GM19025 (cell line): ENCODE measurements around the gene TBX21.
A peak's percentile ranks its signal among the peaks of the same experiment; 100 is the strongest.
"Not testable (repeated sequence)": the region's sequence is repeated elsewhere in the genome, so short reads cannot be mapped to it uniquely, and the experiment has no call there.

Experiments used
- ATAC-seq: cut with Tn5 transposase; IDR thresholded peaks from one replicate; pipeline ENCODE4 v1.9.1; 2021; ENCODE audit warnings: mild to moderate bottlenecking, low read depth, moderate library complexity; ENCODE audit not compliant: unreplicated experiment

TBX21 gene

DNA sequence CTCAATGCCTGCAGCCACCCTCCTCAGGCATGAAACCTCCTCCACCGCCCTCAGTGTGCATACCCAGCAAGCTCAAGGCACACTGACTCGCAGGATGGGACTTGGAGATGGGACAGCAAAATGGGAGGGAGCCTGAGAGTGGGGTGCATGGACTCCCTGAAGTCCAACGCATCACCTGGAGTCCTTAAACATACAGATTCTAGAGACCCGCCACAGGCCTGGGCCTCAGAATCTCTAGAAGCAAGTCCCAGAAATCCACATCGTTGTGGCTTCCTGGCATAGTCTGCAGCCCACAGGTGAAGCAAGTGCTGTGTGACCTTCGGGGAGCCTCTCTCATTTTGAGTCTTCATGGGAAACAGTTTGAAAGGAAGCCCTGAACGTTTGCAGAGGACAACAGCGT lies 3.6 kb upstream of the TBX21 start:
- no peak for ATAC-seq

DNA sequence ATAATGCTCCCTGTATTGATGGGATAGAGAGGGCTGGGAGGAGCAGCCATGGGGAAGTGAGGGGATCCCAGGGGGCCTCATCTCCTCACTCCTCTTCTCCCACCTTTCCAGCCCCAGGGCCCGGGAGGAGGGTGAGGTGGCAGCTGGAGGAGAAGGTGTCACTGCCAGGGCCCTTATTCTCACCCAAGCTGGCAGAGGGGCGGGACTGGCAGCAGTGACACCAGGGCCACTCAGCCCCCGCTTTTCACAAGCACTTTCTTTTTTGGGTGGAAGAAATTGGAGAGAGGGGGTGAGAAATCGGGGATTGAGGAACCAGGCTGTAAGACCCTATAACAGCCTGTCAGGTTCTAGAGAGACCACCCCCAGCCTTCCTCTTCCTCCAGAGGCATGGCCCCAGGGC lies 2.4 kb upstream of the TBX21 start:
- no peak for ATAC-seq

DNA sequence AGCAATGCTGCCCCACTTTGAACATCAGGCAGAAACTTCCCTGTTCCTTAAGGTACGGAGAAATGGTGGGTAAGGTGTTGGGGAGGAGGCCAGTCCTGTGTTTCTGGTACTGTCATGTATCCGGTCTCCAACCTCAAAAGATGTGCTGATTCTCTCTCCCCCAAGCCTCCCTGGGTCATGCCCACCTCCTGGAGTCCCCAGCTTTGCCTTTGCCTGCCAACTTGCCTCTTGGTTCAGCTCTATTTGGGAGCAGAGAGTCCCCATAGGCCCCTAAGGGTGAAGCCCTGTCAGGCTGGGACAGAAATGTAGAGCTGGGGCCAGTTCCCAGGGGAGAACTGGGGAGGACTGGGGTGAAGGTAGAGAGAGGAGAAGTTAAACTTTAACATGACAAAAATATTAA lies 1.6 kb upstream of the TBX21 start:
- ATAC-seq = no peak

DNA sequence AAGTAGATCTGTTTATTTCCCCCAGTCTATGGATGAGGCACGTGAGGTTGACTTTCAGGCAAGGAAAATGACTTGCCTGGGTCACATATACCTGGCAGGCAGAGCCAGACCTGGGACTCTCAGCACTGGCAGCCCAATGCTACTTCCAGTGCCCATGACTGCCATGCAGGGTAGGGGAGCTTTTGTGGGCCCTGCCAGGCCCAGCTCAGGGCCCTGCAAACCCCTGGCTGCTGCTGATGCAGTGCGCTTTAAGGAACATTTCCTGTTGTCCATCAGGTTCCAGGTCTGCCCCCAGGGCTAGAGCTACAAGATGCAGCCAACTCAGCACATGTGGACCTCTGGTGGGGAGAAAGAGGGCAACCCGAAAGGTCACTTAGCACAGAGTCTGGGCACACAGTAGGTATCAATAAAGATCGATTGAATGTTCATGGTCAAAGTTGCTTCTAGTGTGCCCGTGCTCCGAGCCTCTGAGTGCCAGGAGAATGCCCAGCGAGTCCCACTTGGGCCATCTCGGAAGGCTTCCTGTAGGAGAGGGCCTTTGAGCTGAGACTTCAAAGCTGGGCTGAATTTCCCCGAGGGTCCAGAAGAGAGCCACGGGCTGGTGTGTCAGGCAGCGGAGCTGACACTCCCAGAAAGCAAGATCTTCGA lies 513 bp upstream of the TBX21 start:
- no peak for ATAC-seq

DNA sequence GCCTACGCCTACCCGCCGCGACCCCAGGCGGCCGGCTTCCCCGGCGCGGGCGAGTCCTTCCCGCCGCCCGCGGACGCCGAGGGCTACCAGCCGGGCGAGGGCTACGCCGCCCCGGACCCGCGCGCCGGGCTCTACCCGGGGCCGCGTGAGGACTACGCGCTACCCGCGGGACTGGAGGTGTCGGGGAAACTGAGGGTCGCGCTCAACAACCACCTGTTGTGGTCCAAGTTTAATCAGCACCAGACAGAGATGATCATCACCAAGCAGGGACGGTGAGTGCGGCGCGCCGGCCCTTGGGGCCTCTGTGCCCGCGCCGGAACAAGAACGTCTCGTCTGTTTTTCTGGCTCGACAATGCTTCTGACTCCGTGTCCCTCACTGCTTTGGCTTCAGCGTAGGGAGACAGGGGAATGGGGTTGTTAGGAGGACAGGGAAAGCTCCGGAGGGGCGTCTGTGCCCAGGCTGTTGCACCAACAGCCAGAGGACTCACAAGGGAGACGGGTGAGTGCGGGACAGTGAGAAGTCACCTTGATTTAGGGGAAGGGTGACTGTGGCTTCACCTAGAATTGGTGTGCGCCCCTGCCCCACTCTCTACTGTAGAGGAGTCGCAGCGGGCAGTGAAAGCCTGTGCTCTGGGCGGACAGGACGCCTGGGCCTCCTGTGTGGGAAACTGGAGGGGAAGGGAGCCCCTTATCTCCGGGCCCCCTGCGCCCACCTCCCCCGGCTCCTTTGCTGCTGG lies 806 bp downstream of the TBX21 start:
- ATAC-seq = peak; percentile 15

DNA sequence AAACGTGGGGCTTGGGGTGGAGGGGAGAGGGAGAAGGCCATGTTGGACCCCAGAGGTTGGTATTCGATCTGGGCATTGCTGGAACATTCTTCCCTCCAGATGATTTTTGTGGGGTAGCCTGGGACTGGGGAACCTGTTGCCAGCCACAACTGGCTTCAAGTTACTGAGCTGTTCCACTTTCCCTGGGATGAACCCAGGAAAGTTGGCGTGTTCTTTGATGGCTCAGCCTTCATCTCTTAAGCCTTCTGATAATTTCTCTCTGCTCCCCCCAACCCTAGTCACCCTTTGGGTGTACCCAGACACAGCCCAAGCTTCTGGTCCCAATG lies 2.1 kb downstream of the TBX21 start:
- no peak for ATAC-seq

DNA sequence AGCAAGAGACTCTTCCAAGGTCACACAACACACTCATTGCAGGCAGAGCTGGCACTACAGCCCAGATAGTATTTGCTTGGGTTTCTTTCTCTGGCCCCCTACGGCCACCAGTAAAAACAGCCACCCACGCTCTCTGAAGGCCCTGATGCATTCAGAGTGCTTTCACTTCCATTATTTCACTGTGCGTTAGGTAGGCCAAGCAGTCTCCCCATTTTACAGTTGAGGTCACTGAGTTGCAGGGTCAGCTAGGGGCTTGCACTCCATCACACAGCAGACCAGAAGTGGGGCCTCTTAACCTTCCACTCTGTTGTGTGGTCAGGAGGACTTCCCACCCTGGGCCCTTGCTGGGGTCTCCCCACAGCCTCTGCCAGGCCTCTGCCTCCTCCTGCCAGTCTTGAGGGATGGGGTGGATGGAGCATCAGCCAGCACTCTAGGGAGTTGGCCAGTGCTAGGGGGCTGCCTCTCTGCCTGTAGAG lies 2.5 kb downstream of the TBX21 start:
- peak; percentile 38 for ATAC-seq

DNA sequence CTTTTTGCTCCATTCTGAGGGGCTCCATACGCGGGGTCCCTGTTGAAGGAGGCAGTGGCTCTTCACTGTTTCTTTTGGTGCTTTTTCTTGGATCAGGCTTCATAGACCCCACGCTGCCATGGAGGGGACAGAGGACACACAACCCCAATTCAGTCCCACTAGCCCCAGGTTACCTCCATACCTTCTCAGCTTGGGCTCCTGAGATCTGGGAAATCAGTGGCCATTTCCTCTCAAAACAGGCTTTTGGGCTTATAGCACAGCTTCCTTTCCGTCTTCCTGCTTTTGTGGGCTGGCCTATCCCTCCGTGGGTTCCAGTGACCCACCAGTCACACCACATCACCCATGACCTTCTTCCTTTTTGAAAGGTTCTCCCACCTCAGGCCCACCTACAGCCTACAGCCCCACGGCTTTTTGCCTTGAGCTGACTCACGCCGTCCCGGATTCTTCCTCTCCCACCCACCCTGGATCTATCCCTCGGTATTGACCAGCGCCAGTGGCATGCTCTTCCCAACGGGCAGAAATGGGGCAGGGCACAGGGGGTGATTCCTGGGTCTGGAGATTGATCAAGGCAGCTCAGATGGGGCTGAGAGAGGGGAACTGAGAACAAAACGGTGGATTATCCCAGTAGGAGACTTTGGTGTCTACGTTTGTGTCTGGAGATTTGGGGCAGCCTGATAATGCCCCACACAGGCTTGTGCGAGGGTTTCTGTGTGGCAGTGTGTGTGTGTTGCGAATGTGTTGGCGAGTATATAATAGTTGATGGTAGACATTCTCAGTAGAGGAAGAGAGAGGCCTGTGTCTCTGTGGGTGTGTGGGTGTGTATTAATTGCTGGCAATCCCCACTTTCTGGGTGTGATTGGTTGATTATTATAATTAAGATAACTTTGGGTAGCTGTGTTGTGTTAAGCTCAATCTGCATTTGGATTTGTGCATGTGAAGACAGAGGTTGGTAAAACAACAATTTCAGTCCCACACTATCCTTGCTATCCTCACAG lies 3.8 kb downstream of the TBX21 start:
- no peak for ATAC-seq

DNA sequence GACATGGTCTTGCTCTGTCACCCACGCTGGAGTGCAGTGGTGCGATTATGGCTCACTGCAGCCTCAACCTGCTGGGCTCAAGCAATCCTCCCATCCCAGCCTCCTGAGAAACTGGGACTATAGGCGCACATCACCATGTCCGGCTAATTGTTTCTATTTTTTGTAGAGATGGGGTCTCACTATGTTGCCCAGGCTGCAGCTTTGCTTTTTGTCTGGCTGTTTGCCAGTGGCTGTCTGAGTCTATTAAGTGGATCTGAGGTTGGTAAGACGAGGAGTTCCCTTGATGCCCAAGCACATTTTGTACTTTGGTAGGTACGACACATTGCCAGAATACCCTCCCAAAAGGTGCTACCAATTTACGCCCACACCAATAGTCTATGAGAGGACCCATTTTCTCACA lies 5.1 kb downstream of the TBX21 start:
- ATAC-seq = no peak

DNA sequence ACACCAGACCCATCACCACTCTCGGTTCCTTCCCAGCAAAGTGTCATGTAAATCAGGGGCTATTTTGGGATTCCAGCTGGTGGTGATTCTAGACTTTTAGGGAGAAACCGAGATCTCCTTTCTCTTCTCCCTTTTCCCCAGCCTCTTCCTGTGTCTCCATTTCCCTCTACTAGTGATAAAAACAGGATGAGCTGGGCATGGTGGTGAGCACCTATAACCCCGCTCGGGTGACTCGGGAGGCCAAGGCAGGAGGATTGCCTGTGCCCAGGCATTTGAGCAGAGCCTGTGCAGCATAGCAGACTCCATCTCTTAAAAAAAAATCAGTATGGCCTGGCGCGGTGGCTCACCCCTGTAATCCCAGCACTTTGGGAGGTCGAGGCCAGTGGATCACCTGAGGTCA lies 6.1 kb downstream of the TBX21 start:
- no peak for ATAC-seq

DNA sequence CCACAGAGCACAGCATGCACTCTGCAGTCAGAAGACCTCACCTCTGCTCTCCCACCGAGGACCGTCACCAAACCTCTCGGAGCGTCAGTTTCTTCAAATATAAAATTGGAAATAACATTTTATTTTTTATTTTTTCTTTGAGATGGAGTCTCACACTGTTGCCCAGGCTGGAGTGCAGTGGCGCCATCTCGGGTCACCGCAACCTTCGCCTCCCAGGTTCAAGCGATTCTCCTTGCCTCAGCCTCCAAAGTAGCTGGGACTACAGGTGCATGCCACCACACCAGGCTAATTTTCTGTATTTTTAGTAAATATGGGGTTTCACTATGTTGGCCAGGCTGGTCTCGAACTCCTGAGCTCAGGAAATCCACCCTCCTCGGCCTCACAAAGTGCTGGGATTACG lies 6.9 kb downstream of the TBX21 start:
- not testable (repeated sequence) for ATAC-seq

DNA sequence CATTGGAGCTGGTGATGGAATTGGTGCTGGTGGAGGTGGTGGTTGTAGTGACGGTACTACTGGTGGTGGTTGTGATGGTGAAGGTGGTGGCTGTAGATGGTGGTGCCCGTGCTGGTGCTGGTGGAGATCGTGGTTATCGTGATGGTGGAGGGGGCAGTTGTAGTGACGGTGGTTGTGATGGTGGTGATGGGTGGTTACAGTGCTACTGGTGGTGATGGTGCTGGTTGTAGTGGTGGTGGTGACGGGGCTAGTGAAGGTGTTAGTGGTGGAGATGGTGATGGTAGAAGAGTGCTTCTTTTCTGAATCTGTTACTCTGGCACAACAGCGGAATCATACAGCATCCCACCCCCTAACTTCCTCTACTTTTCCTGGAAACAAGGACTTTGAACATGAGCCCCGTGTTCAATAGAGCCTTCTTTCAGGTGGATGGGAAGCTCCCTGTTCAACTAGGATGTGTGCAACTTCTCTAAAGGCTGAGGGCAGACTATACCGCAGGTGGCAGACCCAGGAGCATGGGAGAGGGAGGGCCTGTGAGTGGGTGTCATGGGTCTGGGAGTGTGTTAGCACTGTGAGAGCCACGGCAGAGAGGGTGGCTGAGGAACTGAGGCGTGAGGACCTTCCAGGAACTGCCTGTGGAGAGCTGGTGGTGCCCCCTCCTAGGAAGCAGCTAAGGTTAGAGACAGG lies 8.2 kb downstream of the TBX21 start:
- no peak for ATAC-seq

DNA sequence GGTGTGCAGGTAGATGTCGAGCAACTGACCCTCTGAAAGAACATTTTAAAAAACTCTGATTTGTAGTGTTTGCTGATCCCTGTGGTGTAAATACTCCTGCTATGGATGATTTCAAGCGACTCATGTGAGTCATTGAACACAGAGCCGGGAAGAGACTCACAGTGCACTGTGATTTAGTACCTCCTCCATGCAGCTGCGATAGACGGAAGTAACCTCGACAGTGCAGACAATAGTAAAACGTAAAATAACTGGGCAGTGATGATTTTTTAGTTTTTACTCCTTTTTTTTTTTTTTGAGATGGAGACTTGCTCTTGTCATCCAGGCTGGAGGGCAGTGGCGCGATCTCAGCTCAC lies 8.7 kb downstream of the TBX21 start:
- ATAC-seq = no peak

DNA sequence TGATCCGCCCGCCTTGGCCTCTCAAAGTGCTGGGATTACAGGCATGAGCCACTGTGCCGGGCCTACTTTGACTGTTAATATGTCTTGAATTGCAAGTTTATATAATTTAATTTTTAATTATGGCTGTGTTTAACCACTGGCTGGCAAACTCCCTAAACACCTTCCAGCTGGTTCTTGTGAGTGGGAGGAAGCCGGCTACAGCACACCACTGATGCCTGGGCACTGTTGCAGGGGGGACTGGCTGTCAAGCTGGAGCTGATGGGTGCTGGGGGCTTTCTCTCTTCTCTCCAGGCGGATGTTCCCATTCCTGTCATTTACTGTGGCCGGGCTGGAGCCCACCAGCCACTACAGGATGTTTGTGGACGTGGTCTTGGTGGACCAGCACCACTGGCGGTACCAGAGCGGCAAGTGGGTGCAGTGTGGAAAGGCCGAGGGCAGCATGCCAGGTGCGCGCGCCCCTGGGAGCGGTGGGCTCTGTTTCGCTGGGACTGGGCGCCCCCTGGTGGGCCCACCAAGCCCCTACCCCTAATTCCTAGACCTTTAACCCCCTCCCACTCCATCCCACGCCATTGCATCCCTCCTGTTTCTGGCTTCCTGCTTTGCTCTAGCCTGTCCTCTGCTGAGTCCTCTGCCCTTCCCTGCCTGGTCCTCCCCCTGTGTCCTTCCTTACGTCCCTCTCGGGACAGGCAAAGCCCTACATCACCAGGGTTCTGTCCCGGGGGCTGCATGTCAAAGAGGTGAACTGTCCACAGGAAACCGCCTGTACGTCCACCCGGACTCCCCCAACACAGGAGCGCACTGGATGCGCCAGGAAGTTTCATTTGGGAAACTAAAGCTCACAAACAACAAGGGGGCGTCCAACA lies 9.5 kb downstream of the TBX21 start:
- ATAC-seq = no peak

DNA sequence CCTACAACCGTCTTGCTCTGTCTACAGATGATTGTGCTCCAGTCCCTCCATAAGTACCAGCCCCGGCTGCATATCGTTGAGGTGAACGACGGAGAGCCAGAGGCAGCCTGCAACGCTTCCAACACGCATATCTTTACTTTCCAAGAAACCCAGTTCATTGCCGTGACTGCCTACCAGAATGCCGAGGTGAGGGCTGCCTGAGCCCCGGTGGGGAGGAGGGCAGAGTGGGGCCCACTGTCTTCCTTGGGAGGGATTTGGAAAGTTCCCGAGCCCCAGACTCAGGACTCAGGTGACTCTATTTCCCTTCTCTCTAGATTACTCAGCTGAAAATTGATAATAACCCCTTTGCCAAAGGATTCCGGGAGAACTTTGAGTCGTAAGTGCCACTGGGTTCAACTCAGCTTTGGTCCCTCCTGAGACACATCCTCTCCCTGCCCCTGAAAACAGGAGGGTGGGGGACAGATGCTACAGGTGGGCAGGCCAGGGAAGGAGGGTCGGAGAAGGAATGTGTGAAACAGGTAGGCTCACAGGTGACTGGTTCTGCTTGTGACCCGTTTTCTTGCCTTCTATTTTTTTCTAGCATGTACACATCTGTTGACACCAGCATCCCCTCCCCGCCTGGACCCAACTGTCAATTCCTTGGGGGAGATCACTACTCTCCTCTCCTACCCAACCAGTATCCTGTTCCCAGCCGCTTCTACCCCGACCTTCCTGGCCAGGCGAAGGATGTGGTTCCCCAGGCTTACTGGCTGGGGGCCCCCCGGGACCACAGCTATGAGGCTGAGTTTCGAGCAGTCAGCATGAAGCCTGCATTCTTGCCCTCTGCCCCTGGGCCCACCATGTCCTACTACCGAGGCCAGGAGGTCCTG lies 11.4 kb downstream of the TBX21 start:
- ATAC-seq = no peak

DNA sequence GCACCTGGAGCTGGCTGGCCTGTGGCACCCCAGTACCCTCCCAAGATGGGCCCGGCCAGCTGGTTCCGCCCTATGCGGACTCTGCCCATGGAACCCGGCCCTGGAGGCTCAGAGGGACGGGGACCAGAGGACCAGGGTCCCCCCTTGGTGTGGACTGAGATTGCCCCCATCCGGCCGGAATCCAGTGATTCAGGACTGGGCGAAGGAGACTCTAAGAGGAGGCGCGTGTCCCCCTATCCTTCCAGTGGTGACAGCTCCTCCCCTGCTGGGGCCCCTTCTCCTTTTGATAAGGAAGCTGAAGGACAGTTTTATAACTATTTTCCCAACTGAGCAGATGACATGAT lies 12.0 kb downstream of the TBX21 start:
- no peak for ATAC-seq

DNA sequence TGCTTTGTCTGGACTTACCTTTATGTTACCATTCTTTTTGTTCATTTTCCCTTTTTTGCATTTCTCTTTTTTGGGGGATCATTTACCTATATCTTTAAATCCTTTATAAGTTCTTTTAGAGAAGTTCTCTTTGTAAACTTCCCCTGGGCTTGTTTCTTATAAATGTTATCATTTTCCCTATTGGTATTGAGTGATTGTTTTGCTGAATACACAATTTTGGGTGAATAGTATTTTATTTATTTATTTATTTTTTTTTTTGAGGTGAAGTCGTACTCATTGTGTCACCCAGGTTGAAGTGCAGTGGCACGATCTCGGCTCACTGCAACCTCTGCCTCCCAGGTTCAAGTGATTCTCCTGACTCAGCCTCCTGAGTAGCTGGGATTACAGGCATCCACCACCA lies 18.4 kb downstream of the TBX21 start:
- no peak for ATAC-seq

DNA sequence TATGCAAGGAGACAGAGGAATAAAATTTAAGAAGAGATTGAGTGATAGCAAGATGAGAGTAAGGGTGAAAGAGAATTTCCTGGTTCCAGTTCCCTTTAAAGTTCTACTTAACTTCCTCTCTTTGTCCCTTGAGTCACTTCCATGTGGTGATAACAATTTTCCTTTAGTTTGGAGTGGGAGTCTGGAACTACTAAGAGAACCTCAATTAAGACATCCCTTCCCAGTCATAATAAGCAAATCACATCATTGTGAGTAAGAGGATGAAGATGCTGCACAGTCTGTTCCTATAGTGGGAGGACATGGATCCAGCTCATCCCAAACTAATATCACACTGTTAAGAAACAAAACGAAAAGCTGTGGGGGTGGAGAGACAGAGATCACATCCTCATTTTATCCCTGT lies 24.4 kb downstream of the TBX21 start:
- no peak for ATAC-seq
